Measurements from ENCODE around the gene SUN3.

The SUN3 gene

DNA sequence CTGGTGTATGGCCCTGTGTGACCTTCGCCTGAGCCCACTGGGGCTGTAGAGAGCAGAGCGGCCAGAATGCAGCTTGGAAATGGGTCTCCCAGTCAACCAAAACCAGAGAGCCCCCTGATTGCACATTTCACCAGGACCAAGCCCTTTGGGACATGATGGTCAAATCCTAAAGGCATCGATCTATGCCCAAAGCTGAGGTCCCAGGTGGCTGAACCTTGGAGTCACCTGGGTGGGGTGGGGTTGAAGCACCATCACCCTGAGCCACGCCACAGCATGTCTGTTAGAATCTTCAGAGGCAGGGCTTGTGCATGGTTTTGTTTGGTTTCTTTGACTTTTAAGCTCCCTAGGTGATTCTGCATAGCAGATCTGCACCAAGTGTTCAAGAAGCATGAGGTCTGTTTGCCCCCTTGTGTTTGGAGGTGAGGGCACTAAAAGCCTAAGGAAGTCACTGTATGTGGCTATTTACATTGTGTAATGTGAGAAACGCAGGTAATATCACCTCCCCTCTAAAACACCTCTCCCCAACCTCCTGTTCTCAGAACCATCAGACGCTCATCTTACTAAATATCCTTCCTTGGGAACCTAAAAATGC, 90.2 kb downstream of the SUN3 start:
- H3K27ac ChIP-seq (ENCODE audit: low read depth, low read length, poor library complexity, severe bottlenecking) = peak overlapping the region; percentile 61
- H3K9me2 ChIP-seq (ENCODE audit: low read depth, low read length) = no peaks in the 10 kb centered on the region
- H2AFZ ChIP-seq (ENCODE audit: low read length) = no peak overlapping the region
- H4K20me1 ChIP-seq (ENCODE audit: insufficient read depth, low read length) = no peaks in the 10 kb centered on the region
- no peak overlapping the region for H3K4me3 ChIP-seq (ENCODE audit: low read depth, low read length, poor library complexity, severe bottlenecking)
- peaks cover 26% of the 10 kb centered on the region for H3K4me1 ChIP-seq (ENCODE audit: insufficient read depth, low read length, severe bottlenecking)
- no peaks in the 10 kb centered on the region for H3K79me2 ChIP-seq (ENCODE audit: insufficient read depth, low read length)
- TF ChIP-seq, protein P1, sequence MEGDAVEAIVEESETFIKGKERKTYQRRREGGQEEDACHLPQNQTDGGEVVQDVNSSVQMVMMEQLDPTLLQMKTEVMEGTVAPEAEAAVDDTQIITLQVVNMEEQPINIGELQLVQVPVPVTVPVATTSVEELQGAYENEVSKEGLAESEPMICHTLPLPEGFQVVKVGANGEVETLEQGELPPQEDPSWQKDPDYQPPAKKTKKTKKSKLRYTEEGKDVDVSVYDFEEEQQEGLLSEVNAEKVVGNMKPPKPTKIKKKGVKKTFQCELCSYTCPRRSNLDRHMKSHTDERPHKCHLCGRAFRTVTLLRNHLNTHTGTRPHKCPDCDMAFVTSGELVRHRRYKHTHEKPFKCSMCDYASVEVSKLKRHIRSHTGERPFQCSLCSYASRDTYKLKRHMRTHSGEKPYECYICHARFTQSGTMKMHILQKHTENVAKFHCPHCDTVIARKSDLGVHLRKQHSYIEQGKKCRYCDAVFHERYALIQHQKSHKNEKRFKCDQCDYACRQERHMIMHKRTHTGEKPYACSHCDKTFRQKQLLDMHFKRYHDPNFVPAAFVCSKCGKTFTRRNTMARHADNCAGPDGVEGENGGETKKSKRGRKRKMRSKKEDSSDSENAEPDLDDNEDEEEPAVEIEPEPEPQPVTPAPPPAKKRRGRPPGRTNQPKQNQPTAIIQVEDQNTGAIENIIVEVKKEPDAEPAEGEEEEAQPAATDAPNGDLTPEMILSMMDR (IDR thresholded peaks at IDR 0.05; ENCODE audit: low read length) = peak; percentile 75
- no peak for TF ChIP-seq EZH2 (IDR thresholded peaks at IDR 0.05; ENCODE audit: borderline replicate concordance, low read length)
- H3F3A ChIP-seq (ENCODE audit: insufficient read depth, low read length) = no peaks in the 10 kb centered on the region
- peak overlapping the region; percentile 45; the same call in 1 of the 2 replicates for H3K4me2 ChIP-seq (ENCODE audit: low read length)
- H3K27me3 ChIP-seq (ENCODE audit: insufficient read depth, low read length) = no peaks in the 10 kb centered on the region
- no peaks in the 10 kb centered on the region for H3K9me3 ChIP-seq (ENCODE audit: low read length)
- H3K9ac ChIP-seq (ENCODE audit: low read length) = no peak overlapping the region
- no peaks in the 10 kb centered on the region for H3K36me3 ChIP-seq (ENCODE audit: insufficient read depth, low read length)

DNA sequence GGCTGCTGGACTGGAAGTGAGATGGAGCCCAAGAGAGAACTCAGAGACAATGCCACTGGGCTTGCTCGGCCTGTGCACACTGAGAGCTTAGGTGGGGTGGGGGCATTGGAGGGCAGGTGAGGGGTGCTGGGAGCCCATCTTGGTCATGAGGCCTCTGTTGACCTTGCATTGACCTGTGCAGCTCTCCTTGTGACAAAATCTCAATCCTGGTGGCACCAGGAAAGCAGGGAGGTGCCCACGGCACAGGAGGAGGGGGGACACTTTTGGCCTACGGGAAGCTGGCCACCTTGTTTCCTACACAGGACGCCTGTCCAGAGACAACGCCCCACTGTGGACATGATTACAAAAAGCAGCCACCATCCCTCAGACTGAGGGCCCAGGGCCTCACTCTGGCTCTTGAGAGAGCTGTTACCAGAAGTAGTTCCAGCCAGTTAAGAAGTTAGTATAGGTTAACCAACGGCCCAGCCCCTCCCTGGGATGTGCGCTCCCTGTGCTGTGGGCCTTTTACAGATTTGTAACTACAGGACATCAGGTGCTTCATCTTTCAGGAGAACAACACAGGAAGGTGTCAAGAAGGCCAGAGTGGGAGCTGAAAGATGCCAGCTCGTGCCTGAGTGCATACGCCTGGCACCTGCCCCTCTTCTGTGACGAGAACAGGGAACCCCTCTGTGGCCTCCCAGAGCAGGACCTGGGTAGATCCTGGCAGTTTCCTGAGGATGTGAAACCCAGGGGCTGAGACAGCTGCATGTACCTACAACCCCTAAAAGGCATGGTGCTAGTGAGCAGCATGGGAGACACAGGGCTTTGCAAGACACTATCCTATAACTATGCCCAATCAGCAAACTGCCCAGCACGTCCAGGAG, 91.0 kb downstream of the SUN3 start:
- no peaks in the 10 kb centered on the region for H3K27me3 ChIP-seq (ENCODE audit: insufficient read depth, low read length)
- no peaks in the 10 kb centered on the region for H3K79me2 ChIP-seq (ENCODE audit: insufficient read depth, low read length)
- H3K9me3 ChIP-seq (ENCODE audit: low read length) = no peaks in the 10 kb centered on the region
- no peak for TF ChIP-seq EZH2 (IDR thresholded peaks at IDR 0.05; ENCODE audit: borderline replicate concordance, low read length)
- TF ChIP-seq, protein P1 (IDR thresholded peaks at IDR 0.05; ENCODE audit: low read length) = peak; percentile 28; the same call in 1 of the 2 replicates
- peak overlapping the region; percentile 10; the same call in 1 of the 2 replicates for H3K9ac ChIP-seq (ENCODE audit: low read length)
- H3K9me2 ChIP-seq (ENCODE audit: low read depth, low read length) = no peaks in the 10 kb centered on the region
- H2AFZ ChIP-seq (ENCODE audit: low read length) = no peak overlapping the region
- H3K4me2 ChIP-seq (ENCODE audit: low read length) = peak overlapping the region; percentile 45
- H3F3A ChIP-seq (ENCODE audit: insufficient read depth, low read length) = no peaks in the 10 kb centered on the region
- H3K4me3 ChIP-seq (ENCODE audit: low read depth, low read length, poor library complexity, severe bottlenecking) = peak overlapping the region; percentile 18
- H3K27ac ChIP-seq (ENCODE audit: low read depth, low read length, poor library complexity, severe bottlenecking) = peak overlapping the region; percentile 61
- H3K4me1 ChIP-seq (ENCODE audit: insufficient read depth, low read length, severe bottlenecking) = peaks cover 26% of the 10 kb centered on the region
- H3K36me3 ChIP-seq (ENCODE audit: insufficient read depth, low read length) = no peaks in the 10 kb centered on the region
- H4K20me1 ChIP-seq (ENCODE audit: insufficient read depth, low read length) = no peaks in the 10 kb centered on the region

Data from OCI-LY1 (cell line).